ENCODE measurements around the gene LZTS3. TPM values are rescaled to one million over a fixed set of nuclear protein-coding genes. Genes with fewer than 3 reads are reported as not detected.

Gene LZTS3
- total and polyA plus RNA-seq, 2 of the 8 experiments (the other 6 are each of a cell fraction or from before 2014, with no cell fraction given) = 31.8 to 33.5 TPM

GRCh38 chr20:3172933-3173609, at the start of gene LZTS3 (continued):
- peak; percentile 63; the same call in 1 of the 2 replicates for TF ChIP-seq POLR2AphosphoS5 (IDR thresholded peaks at IDR 0.05; ENCODE audit: low read depth, low read length)

All from H1 (cell line).